Ureter (tissue), 1 donor: ENCODE measurements around the gene CIT. TPM values are rescaled to one million over a fixed set of nuclear protein-coding genes. Genes with fewer than 3 reads are reported as not detected.
"Not testable (repeated sequence)": the region's sequence is repeated elsewhere in the genome, so short reads cannot be mapped to it uniquely, and the experiment has no call there.

Source experiments
- DNase-seq: peaks from one replicate; pipeline ENCODE4 v3.0.0-alpha.2; 2020; ENCODE audit warnings: low spot score
- total RNA-seq: library from RNA; stranded (reverse); gene quantifications from one replicate; pipeline ENCODE4 v1.2.4, GENCODE V29; 2023
- donor health status: DM: yes; HTN: yes; CAD: no.

CIT gene
- total RNA-seq, 1 donor from 2014 or later = 4.1 TPM

DNA sequence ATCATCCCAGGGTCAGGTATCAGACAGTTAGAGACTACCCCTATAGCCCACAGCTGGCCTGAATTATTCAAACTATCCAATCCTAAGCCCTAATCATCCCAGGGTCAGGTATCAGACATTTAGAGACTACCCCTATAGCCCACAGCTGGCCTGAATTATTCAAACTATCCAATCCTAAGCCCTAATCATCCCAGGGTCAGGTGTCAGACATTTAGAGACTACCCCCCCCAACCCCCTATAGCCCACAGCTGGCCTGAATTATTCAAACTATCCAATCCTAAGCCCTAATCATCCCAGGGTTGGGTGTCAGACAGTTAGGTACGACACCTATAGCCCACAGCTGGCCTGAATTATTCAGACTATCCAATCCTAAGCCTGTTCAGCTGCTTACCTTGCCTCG is 220.1 kb downstream of the CIT start:
- DNase-seq = not testable (repeated sequence)

- DNase-seq = no peak
These were observed 224.5 kb downstream of the CIT start for GRCh38 chr12:119652665-119653064.

- DNase-seq = no peak
These were observed 227.8 kb downstream of the CIT start for GRCh38 chr12:119649202-119649808.

GRCh38 chr12:119645535-119646059 is 231.5 kb downstream of the CIT start:
- DNase-seq = no peak

- DNase-seq = no peak
These were observed 232.2 kb downstream of the CIT start for GRCh38 chr12:119644930-119645329.

- no peak for DNase-seq
These were observed 234.1 kb downstream of the CIT start for GRCh38 chr12:119642986-119643385.

Other genes with a start within 250 kb of the CIT start
- gene PRKAB1, start 209.2 kb downstream of the CIT start, total RNA-seq = 72.3 TPM
- 17.2 TPM for gene BICDL1, start 111.9 kb upstream of the CIT start, total RNA-seq
- gene RAB35, start 239.4 kb upstream of the CIT start, total RNA-seq = 47.5 TPM